ENCODE results near the gene LDB2. TPM values are rescaled to one million over a fixed set of nuclear protein-coding genes. Genes with fewer than 3 reads are reported as not detected.

Gene LDB2
- total RNA-seq, 1 experiment from 2014 or later, result not detected

DNA sequence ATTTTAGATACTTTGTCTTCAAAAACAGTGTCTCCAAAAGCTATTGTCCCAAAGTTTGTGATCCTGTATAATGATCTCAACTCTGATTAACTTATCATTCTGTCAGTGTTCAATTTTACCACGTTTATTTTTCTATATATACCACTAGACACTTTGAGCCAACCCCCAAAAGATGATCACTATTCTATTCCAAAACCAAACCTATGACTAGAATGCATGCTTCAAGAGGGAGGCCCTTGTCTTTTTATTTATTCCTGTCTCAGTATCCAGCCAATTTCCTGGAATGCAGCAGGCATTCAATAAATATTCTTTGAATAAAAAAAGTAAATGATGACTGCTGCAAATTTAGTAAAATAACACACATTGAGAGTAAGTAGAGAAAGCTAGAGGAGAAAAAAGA lies 275.6 kb downstream of the LDB2 start:
- Mint-ChIP-seq H3K36me3 (ENCODE audit: insufficient read depth, unreplicated experiment) (no peaks in the 10 kb centered on the region), H3K9me3 (ENCODE audit: low read depth, unreplicated experiment) (no peaks in the 10 kb centered on the region), H3K4me3 (ENCODE audit: low read depth, unreplicated experiment) (no peak overlapping the region), H3K27me3 (ENCODE audit: unreplicated experiment) (peaks cover 11% of the 10 kb centered on the region), H3K27ac (ENCODE audit: unreplicated experiment) (no peak overlapping the region), H3K4me1 (ENCODE audit: low read depth, unreplicated experiment) (no peaks in the 10 kb centered on the region)
- TF ChIP-seq, protein P1, sequence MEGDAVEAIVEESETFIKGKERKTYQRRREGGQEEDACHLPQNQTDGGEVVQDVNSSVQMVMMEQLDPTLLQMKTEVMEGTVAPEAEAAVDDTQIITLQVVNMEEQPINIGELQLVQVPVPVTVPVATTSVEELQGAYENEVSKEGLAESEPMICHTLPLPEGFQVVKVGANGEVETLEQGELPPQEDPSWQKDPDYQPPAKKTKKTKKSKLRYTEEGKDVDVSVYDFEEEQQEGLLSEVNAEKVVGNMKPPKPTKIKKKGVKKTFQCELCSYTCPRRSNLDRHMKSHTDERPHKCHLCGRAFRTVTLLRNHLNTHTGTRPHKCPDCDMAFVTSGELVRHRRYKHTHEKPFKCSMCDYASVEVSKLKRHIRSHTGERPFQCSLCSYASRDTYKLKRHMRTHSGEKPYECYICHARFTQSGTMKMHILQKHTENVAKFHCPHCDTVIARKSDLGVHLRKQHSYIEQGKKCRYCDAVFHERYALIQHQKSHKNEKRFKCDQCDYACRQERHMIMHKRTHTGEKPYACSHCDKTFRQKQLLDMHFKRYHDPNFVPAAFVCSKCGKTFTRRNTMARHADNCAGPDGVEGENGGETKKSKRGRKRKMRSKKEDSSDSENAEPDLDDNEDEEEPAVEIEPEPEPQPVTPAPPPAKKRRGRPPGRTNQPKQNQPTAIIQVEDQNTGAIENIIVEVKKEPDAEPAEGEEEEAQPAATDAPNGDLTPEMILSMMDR (IDR thresholded peaks at IDR 0.05; ENCODE audit: unreplicated experiment), result no peak
- CTCF ChIA-PET, result no interaction called here
- BruUV-seq (replicated peaks), result no TSS peak
- no peak for DNase-seq
- intact Hi-C loops (cut with micrococcal nuclease; ENCODE audit: unreplicated experiment), result no loop called here

- no peak for DNase-seq
- H3K4me1 Mint-ChIP-seq (ENCODE audit: low read depth, unreplicated experiment), result no peaks in the 10 kb centered on the region
- CTCF ChIA-PET, result no interaction called here
- intact Hi-C loops (cut with micrococcal nuclease; ENCODE audit: unreplicated experiment), result no loop called here
- H3K27ac Mint-ChIP-seq (ENCODE audit: unreplicated experiment), result no peak overlapping the region
- no TSS peak for BruUV-seq (replicated peaks)
- H3K4me3 Mint-ChIP-seq (ENCODE audit: low read depth, unreplicated experiment), result no peak overlapping the region
- H3K27me3 Mint-ChIP-seq (ENCODE audit: unreplicated experiment), result peaks cover 19% of the 10 kb centered on the region
- no peaks in the 10 kb centered on the region for H3K36me3 Mint-ChIP-seq (ENCODE audit: insufficient read depth, unreplicated experiment)
- TF ChIP-seq, protein P1 (IDR thresholded peaks at IDR 0.05; ENCODE audit: unreplicated experiment), result no peak
- no peaks in the 10 kb centered on the region for H3K9me3 Mint-ChIP-seq (ENCODE audit: low read depth, unreplicated experiment)
Measured at GRCh38 chr4:16617435-16617834, 281.0 kb downstream of the LDB2 start.

DNA sequence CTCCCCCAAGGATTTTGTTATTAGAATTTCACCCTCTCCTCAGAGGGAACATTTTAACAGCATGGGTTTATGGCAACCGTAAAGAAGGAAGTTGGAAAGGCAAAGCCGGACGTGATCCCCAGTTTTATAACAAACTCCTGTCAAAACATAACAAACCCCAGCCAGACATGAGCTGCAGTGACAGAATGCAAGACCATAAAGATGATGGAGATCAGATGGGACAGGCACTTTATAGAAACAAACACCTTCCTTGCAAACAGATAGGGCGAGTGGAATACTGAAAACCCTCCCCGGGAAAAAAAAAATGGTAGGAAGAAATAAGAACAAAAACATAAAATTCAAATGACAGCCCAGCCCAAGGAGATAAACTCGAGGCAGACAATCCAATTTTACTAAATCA lies 281.4 kb downstream of the LDB2 start:
- BruUV-seq (replicated peaks), result no TSS peak
- no peak for DNase-seq
- H3K27me3 Mint-ChIP-seq (ENCODE audit: unreplicated experiment), result peaks cover 19% of the 10 kb centered on the region
- CTCF ChIA-PET, result no interaction called here
- TF ChIP-seq, protein P1 (IDR thresholded peaks at IDR 0.05; ENCODE audit: unreplicated experiment), result no peak
- intact Hi-C loops (cut with micrococcal nuclease; ENCODE audit: unreplicated experiment), result no loop called here
- peaks cover 2% of the 10 kb centered on the region for H3K9me3 Mint-ChIP-seq (ENCODE audit: low read depth, unreplicated experiment)
- no peaks in the 10 kb centered on the region for H3K4me1 Mint-ChIP-seq (ENCODE audit: low read depth, unreplicated experiment)
- H3K27ac Mint-ChIP-seq (ENCODE audit: unreplicated experiment), result no peak overlapping the region
- no peak overlapping the region for H3K4me3 Mint-ChIP-seq (ENCODE audit: low read depth, unreplicated experiment)
- H3K36me3 Mint-ChIP-seq (ENCODE audit: insufficient read depth, unreplicated experiment), result no peaks in the 10 kb centered on the region

DNA sequence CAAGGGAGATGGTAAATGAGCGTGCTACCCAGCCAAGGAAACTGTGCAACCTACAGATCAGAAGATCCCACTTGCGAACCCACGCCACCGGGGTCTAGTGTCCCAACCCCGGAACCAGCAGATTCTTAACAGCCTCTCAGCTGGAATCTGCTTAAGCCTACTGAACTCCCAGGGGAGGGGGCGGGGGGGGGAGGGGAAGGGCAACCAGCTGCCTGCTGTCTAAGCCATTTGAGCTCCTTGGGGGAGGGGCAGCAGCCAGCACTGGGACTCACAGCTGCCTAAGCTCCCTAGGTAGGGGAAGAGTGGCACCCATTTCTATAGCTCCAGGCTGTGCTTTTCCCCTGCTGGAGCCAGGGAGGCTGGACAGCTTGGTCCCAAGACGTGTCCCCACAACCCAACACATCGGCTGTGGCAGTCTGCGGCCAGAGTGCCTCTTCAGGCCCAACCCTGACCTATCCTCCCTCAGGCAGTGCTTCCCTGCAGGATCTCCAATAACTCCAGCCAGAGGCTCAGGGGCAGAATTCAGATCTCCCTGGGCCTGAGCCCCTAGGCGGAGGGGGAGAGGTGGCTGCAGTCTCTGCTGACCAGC lies 289.2 kb downstream of the LDB2 start:
- intact Hi-C loops (cut with micrococcal nuclease; ENCODE audit: unreplicated experiment), result no loop called here
- Mint-ChIP-seq H3K4me3 (ENCODE audit: low read depth, unreplicated experiment) (no peak overlapping the region), H3K27me3 (ENCODE audit: unreplicated experiment) (no peaks in the 10 kb centered on the region), H3K9me3 (ENCODE audit: low read depth, unreplicated experiment) (peaks cover 2% of the 10 kb centered on the region), H3K4me1 (ENCODE audit: low read depth, unreplicated experiment) (no peaks in the 10 kb centered on the region), H3K36me3 (ENCODE audit: insufficient read depth, unreplicated experiment) (no peaks in the 10 kb centered on the region), H3K27ac (ENCODE audit: unreplicated experiment) (no peak overlapping the region)
- TF ChIP-seq, protein P1 (IDR thresholded peaks at IDR 0.05; ENCODE audit: unreplicated experiment), result no peak
- no peak for DNase-seq
- no TSS peak for BruUV-seq (replicated peaks)
- CTCF ChIA-PET, result no interaction called here

Measured in Calu3 (cell line).